Measurements from ENCODE around the gene POLR2I.

Gene POLR2I

DNA sequence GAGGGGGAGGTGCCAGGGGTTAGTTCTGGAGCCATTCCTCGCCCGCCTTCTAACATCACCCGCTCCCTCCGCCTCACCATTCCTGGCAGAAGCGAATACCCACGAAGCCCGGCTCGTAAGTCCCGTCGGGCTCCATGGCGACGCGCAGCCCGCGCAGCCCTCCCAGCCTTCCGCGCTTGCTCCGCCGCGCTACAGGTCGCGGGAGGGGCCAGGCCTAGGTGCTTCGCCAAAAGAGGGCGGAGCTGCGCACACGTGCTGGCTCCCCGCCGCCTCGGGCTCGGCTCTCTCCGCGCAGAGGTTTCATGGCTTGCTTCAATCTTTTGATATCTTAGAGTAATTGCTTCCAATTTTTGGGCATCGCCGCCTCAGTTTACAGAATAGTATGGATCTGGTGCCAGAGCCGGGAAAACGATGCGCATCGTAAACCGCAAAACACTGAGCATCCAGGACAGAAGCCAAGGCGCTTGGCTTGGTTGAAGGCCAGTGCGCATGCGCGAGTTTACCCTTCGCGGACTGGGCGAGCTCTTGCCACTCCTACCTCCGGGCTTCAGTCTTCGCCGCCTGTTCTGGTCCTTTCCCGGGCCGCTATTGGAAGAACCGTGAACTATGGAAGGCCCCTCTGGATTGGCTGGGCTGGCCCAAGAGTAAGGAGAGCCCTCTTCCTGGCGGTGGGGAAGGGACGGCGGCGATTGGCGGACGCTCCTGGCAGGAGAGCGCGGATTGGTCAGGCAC, at the start of gene POLR2I:
Gene POLR2I, minus strand, starts transcription at position 155 of the 732 bp plus-strand sequence. Its CDS starts 19 bp downstream, at position 136.
- DNase-seq (ENCODE audit: low read depth, low spot score), result peak; percentile 100

DNA sequence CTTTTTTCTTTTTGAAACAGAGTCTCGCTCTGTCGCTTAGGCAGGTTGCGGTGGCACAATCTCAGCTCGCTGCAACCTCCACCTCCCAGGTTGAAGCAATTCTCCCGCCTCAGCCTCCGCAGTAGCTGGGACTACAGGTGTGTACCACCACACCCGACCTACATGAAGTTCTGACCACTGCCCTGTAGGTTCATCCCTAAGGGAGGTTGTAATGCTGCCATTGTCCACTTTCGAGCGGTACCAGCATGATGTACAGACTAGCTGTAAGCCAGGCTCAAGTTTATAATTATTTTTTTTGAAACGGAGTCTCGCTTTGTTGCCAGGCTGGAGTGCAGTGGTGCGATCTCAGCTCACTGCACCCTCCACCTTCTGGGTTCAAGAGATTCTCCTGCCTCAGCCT, 49.1 kb upstream of the POLR2I start:
- DNase-seq (ENCODE audit: low read depth, low spot score), result no peak

DNA sequence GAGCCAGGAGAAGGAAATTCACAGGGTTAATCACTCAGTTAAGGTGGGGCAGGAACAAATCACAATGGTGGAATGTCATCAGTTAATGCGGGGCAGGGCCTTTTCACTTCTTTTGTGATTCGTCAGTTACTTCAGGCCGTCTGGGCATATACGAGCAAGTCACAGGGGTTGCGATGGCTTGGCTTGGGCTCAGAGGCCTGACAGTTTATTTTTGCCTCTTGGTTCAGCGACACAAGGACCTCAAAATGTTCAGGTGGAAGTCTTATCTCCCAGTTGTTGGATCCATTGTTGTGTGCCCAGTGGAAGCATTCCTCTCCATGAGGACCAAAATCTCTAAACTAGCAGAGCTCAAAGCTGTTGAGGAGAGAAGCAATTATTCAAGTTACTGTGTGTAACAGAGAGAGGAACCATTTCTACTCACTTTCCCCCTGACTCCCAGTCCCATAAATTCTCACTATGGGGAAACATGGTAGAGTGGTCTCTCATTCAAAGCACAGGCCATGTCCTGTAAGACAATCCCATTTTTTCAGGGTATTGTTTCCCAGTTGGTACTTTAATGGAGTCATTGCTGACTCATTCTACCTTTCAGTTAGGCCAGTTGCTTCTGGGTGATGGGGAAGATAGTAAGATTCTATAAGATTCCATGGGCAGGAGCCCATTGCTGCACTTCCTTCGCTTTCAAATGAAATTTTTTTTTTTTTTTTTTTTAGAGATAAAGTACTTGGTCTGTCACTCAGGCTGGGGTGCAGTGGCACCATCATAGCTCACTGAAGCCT, 46.3 kb upstream of the POLR2I start:
- DNase-seq (ENCODE audit: low read depth, low spot score), result no peak

DNA sequence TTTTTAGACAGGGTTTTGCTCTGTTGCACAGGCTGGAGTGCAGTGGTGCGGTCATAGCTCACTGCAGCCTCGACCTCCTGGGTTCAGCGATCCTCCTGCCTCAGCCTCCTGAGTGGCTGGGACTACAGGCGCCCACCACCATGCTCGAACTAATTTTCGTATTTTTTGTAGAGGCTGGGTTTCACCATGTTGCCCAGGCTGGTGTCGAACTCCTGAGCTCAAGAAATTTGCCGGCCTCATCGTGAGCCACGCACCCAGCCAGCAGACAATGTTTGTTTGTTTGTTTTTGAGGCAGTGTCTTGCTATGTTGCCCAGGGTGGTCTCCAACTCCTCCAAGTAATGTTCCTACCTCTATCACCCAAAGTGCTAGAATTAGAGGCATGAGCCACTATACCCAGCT, 38.5 kb upstream of the POLR2I start:
- no peak for DNase-seq (ENCODE audit: low read depth, low spot score)

DNA sequence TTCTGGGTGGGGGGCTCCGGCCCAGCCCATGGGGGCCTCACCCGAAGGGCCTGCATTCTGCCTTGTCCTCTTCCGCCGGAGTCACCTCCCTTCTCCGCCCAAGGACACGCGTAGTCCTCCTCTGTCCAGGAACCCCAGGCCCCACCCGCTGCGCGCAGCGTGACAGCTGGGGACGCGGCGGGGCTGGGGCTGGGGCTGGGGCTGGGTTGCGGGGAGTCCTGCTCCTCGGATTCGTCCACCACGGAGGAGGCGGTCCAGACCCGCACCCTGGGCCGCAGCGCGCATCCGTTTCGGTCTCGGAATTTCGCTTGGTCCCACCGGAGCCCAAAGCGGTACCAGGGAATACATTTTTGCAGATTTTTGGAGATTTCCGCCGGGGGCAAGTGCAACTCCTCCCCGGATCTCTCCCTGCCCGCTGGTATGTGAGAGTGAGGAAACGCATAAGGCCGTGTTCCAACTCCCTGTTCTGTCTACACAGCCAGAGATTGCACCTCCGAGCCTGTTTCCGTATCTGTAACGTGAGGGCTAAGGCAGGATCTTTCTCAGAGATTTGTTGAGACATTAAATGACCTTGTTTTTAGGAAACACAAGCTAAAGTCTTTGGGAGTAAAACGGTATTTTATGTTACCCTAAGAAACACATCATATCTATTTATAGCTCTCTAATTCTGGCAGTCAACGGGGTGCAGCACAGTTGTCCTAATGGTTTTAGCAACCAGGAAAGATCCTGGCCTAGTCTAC, 37.8 kb upstream of the POLR2I start, which contains the start of gene COX7A1:
Gene COX7A1, minus strand, starts transcription at position 96 of the 740 bp plus-strand sequence. Its CDS starts 40 bp downstream, at position 56.
- DNase-seq (ENCODE audit: low read depth, low spot score), result no peak

DNA sequence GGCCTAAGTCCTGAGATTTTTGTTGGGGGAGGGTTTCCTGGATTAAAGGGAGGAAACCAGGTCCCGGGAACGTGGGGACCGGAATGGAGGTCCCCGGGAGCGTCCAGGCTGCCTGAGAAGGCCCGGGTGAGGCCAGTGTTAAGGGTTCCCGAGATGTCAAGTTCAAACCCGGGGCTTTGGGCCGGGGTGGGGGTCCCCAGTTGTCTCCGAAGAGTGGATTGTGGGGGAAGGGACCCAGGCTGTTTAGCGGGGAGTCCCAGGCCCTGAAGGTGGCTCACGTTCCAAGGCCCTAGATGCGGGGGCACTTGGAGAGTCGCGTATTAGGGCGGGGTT, 37.3 kb upstream of the POLR2I start:
- no peak for DNase-seq (ENCODE audit: low read depth, low spot score)

DNA sequence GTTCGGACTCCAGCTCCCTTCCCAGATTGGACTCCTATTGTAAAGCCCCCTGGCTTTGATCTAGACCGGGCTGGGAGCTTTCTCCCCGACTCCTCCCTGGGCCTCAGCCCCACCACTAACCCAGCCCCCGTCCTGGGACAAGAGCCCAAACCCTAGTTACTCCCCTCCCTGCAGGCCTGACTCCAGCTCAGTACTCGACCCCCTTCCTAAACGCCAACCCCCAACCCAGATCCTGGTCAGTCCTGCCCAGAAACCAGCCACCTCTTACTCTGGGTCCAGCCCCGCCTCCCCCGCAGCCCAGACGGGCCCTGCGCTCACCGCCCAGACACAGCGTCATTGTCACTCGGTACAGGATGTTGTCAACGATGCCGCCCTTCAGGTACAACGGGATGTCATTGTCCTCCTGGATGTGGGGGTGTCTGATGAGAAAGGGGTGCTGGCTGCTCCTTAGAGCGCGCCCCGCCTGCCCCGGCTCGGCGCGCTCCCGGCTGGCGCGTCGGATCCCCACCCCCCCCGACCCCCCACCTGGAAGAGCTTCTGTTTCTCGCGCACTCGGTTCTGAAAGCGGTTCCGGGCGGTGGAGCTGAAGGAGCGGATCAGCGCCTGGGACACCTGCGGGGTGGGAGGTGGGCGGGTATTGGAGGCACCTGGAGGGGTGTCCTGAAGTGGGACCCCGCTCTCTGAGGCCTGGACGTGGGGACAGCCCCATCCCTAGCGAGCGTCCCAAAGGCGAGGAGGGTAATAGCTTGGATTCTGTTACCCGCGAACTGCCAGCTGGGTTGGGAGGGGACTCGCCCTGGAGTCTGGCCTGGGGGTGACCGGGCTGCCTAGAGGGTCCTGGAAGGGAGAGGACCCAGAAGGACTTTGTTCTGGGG, 36.7 kb upstream of the POLR2I start:
- DNase-seq (ENCODE audit: low read depth, low spot score), result no peak

DNA sequence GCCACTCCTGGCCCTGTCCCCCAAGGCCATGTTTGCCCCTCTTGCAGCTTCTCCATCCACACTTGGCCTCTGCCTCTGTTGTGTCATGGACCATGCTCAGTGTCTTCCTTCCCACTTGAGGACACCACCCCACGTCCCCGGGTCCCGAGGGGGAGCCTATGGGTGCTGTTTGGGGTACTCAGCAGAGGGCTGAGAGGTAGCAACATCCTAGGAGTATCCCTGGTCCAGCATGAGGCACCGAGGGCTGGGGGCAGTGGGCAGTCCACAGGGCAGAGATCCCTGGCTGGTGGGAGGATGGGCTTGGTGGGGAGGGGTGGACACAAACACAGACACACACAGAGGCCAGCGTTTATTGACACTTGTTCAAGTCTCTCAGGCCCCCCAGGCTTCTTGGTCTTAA, 35.9 kb upstream of the POLR2I start:
- no peak for DNase-seq (ENCODE audit: low read depth, low spot score)

DNA sequence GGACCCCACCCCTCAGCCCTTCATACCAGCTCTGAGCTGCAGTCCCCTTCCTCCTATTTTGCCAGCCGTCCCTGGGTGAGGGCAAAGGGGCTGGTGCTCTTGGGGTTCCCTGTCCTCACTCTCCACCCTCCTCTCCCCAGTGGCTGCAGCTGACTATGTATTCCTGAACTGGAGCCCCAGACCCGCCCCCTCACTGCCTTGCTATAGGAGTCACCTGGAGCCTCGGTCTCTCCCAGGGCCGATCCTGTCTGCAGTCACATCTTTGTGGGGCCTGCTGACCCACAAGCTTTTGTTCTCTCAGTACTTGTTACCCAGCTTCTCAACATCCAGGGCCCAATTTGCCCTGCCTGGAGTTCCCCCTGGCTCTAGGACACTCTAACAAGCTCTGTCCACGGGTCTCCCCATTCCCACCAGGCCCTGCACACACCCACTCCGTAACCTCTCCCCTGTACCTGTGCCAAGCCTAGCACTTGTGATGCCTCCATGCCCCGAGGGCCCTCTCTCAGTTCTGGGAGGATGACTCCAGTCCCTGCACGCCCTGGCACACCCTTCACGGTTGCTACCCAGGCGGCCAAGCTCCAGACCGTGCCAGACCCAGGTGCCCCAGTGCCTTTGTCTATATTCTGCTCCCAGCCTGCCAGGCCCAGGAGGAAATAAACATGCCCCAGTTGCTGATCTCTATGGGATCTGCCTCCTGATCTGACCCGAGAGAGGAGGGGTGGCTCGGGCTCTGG, 35.2 kb upstream of the POLR2I start:
- no peak for DNase-seq (ENCODE audit: low read depth, low spot score)

DNA sequence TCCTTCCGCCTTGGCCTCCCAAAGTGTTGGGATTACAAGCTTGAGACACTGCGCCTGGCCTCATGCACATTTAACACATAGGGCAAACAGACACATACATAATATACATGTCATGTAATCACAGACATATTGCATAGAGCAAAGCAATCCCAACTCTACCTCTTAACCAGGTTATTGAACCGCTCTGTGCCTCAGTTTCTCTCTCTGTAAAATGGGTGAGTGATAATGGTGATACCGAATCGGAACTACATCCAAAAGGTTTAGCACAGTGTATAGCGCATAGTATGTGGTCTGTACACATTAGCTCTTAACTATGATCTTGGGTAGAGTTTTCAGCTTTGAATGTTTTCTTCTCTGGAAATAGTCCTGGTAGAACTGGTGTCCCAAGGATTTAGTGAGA, 29.9 kb upstream of the POLR2I start:
- DNase-seq (ENCODE audit: low read depth, low spot score), result no peak

DNA sequence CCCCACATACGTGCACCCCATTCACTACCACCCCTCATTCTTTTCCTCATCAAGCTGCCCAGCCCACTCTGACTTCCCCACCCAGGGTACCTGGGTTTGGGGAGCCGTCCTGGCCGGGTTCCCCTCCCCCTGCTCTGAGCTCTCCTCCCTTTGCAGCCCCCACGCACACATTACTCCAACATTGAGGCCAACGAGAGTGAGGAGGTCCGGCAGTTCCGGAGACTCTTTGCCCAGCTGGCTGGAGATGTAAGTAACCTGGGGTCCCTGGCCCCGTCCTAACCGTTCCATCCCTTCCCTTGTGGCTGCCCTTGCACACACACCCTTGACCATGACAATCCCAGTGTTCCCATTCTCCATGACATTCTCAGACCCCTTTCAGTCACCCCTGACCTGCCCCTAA, 27.8 kb upstream of the POLR2I start:
- no peak for DNase-seq (ENCODE audit: low read depth, low spot score)

DNA sequence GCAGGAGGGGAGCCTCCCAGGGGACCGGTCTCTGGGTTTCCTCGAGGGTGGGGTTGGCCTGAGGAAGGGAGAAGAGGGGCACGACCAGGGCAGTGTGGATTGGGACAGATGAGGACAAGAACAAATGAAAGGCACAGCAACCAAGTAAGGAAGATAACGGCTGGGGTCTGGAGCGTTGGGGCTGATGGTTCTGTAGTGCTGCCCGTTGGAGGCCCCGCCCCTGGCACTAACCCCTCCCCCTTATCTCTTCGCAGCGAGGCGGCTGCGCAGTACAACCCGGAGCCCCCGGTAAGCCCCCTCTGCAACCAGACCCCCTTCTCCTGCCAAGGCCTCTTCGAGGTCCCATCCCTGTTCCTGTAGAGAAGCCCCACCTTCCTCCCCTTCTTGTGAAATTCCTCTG, 27.4 kb upstream of the POLR2I start:
- no peak for DNase-seq (ENCODE audit: low read depth, low spot score)

DNA sequence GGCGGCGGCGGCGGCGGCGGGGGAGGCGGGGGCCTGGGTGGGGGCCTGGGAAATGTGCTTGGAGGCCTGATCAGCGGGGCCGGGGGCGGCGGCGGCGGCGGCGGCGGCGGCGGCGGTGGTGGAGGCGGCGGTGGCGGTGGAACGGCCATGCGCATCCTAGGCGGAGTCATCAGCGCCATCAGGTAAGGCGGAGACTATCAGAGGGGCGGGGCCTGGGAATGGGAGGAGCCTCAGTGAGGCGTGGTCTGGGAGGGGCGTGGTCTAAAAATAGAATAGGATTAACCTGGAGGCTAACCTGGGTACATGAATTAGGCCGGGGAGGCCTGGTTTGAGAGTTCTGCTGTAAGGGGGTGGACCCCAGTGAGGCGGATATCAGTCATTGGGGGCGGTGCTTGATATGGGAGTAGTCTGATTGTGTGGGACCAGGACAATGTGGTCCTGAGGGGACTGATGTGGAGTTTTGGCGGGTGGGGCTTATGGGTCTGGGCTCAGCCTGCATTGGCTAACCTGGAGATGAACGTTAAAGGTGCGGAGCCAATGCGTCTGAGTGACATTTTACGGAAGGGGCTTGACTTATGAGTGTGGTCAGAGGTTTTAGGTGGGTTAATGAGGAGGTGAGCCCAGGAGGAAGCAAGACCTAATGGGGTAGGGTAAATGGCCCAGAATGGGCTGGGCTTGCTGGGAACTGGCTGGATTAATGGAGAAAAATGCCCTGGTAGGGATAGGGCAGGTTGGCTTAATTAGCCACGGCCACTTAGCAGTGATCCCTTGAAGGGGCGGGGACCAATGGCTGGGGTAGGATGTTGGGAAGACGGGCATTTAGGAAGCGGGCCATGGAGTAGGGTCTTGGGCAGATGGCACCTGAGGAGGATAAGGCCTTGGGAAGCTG, 26.6 kb upstream of the POLR2I start:
- peak; percentile 47 for DNase-seq (ENCODE audit: low read depth, low spot score)

DNA sequence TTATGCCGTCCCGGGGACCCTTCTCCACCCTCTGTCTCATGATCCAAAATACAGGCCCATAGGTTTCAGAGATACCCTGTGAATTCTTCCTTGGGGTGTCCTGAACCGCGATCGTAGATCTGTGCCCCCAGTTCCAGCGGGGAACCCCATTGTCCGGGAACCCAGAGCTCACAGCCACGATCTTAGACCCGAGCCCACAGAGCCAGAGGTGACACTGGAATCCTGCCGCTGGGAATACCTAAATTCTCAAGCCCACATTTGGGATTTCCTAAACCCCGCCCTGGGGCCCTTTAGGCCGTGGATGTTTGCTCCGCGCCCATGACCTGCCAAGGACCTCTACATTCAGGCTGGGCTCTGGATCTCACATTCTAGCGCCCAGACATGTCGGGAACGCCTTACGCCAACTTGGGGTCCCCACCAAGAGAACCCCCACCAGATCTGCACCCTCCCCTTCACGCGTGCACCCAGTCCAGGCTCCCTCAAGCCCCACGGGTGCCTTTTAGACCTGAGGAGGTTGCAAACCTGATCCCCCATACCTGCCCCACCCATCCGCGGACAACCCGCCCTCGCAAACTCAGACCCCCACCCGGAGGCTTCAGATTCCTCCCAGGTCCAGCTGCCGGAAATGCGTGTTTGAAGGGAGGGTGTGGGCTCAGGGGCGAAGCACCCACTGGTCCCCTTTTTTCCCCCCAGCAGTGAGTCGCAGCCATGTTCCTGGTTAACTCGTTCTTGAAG, 25.8 kb upstream of the POLR2I start:
- DNase-seq (ENCODE audit: low read depth, low spot score), result no peak

DNA sequence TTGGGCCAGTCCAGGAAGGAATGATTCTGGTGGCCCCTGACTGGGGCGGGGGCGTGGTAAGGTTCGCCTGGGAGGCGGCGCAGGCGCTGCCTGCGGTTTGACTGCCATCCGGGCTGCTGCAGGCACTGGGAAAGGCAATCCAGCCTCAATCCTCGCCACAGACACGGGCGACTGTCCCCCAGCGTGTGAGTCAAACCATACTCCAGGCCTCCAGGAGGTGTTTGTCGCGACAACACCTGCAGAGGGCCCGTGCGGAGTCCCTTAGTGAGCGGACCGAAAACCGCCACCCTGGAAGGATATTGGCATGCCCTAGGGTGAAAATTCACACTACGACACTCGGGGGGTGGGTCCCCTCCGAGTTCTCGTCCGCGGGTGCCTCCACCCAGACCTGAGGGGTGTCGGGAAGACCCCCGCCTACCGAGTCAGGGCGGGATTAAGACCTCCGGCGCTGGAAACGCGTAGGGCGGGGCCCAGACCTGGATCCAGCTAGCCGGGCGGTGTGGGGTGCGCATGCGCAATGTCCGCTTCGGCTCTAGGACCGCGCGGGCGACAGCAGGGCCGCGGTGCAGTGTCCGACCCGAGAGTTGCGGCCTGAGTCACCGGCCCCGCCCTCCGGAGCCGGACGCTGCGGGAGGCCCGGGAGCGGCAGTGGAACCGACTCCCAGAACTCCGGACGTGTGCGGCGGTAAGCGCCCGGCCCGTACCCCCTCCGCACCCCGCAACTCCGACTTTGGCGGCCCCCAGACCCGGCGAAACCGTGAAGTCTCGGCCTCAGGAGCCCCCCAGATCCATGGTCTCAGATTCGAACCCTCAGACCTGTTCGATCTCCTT, 25.0 kb upstream of the POLR2I start, which contains the start of gene CAPNS1:
Gene CAPNS1, plus strand, starts transcription at position 594 of the 831 bp plus-strand sequence. CDS start 946 bp downstream, outside the sequence.
- DNase-seq (ENCODE audit: low read depth, low spot score), result peak; percentile 90

DNA sequence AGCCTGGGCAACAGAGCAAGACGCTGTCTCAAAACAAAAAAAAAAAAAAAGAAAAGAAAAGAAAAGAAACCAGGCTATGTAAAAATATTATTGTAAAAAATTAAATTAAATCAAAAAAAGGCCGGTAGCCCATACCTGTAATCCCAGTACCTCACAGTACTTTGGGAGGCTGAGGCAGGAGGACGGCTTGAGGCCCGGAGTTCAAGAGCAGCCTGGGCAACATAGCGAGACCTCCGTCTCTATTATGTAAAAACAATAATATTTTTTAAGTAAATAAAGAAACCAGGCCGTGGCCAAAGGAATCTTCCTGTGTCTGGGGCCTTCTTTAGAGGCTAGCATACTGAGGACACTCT, 24.4 kb upstream of the POLR2I start:
- no peak for DNase-seq (ENCODE audit: low read depth, low spot score)

DNA sequence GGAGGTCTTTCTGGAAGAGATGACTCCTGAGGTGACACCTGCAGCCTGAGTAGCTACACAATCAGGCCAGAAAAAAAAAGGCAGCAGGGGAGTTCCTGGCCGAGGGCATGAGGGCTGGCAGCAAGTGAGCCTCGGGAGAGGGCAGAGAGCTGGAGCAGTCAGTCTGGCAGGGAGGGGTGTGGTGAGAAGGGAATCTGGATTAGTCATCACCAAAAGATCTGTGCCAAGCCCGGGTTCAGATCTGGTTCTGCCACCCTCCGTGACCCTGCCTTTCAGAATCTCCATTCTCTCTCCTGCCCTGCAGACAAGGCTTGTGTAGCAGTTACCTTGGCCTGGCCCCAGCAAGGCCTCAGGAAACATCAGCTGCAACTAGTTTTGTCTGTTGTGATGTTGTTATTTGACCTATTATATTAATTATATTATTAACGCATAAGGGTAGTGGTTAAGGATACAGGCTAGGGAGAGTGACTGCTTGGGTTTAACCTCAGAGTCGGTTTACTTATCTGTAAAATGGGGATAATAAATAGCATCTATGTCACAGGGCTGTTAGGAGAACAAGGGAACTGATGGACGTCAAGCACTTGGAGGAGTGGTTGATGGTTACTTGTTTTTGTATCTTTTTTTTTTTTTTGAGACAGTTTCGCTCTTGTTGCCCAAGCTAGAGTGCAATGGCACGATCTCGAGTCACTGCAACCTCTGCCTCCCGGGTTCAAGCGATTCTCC, 22.4 kb upstream of the POLR2I start:
- no peak for DNase-seq (ENCODE audit: low read depth, low spot score)

Data from smooth muscle cell of the brain vasculature (primary cell).